ENCODE results near the gene LYZL1. TPM values are rescaled to one million over a fixed set of nuclear protein-coding genes. Genes with fewer than 3 reads are reported as not detected.
"Not testable (repeated sequence)": the region's sequence is repeated elsewhere in the genome, so short reads cannot be mapped to it uniquely, and the experiment has no call there.

LYZL1 gene
- total and polyA plus RNA-seq, 3 donors from 2014 or later = 37.0 to 91.3 (median 67.6) TPM

GRCh38 chr10:29319205-29319781 is 30.4 kb downstream of the LYZL1 start:
- H3K4me1 ChIP-seq = peaks cover 8% of the 10 kb centered on the region
- no peaks in the 10 kb centered on the region for H3K36me3 ChIP-seq (ENCODE audit: low read depth, missing control alignments)
- H3K9me3 ChIP-seq = no peaks in the 10 kb centered on the region
- H3K4me3 ChIP-seq = no peak overlapping the region
- no peak for DNase-seq
- H3K27ac ChIP-seq = peak overlapping the region in 1 of 2 donors; percentile 2
- no peak for TF ChIP-seq POLR2A (IDR thresholded peaks at IDR 0.05)
- intact Hi-C loops (cut with DNase I; ENCODE audit: low total_unique reads) = no loop called here
- 59 to 64% methylated on average over 13 of the region's 13 CpGs for WGBS, 2 donors
- H3K27me3 ChIP-seq = no peaks in the 10 kb centered on the region

GRCh38 chr10:29320680-29321121 is 31.8 kb downstream of the LYZL1 start:
- H3K27me3 ChIP-seq; intact Hi-C loops (cut with DNase I; ENCODE audit: low total_unique reads); H3K4me1 ChIP-seq; H3K4me3 ChIP-seq; H3K36me3 ChIP-seq (ENCODE audit: low read depth, missing control alignments); H3K27ac ChIP-seq; DNase-seq; H3K9me3 ChIP-seq: not testable (repeated sequence)
- WGBS, 2 donors = 81 to 96% methylated on average over 5 of the region's 5 CpGs

GRCh38 chr10:29321656-29322055 is 32.8 kb downstream of the LYZL1 start:
- TF ChIP-seq CTCF (IDR thresholded peaks at IDR 0.05) = no peak
- no peak for TF ChIP-seq POLR2A (IDR thresholded peaks at IDR 0.05)
- no peaks in the 10 kb centered on the region for H3K36me3 ChIP-seq (ENCODE audit: low read depth, missing control alignments)
- H3K4me3 ChIP-seq = no peak overlapping the region
- H3K27ac ChIP-seq = no peak overlapping the region
- intact Hi-C loops (cut with DNase I; ENCODE audit: low total_unique reads) = no loop called here
- H3K27me3 ChIP-seq = no peaks in the 10 kb centered on the region
- no peaks in the 10 kb centered on the region for H3K9me3 ChIP-seq
- 84 to 93% methylated on average over 8 of the region's 8 CpGs for WGBS, 2 donors
- H3K4me1 ChIP-seq = peaks cover 8% of the 10 kb centered on the region
- DNase-seq = no peak

GRCh38 chr10:29322918-29323317 is 34.0 kb downstream of the LYZL1 start:
- Histone ChIP-seq H3K4me1 (peaks cover 8% of the 10 kb centered on the region), H3K27me3 (no peaks in the 10 kb centered on the region), H3K36me3 (ENCODE audit: low read depth, missing control alignments) (no peaks in the 10 kb centered on the region), H3K9me3 (no peaks in the 10 kb centered on the region), H3K4me3 (no peak overlapping the region), H3K27ac (peak overlapping the region in 1 of 2 donors; percentile 41)
- TF ChIP-seq POLR2A (IDR thresholded peaks at IDR 0.05) (no peak), CTCF (IDR thresholded peaks at IDR 0.05) (no peak)
- intact Hi-C loops (cut with DNase I; ENCODE audit: low total_unique reads) = no loop called here
- no peak for DNase-seq
- 56 to 63% methylated on average over 5 of the region's 5 CpGs for WGBS, 2 donors

- Histone ChIP-seq H3K9me3 (no peaks in the 10 kb centered on the region), H3K4me1 (peaks cover 8% of the 10 kb centered on the region), H3K27me3 (no peaks in the 10 kb centered on the region), H3K27ac (peak overlapping the region in 1 of 2 donors; percentile 41), H3K4me3 (no peak overlapping the region), H3K36me3 (ENCODE audit: low read depth, missing control alignments) (no peaks in the 10 kb centered on the region)
- intact Hi-C loops (cut with DNase I; ENCODE audit: low total_unique reads) = no loop called here
- TF ChIP-seq POLR2A (IDR thresholded peaks at IDR 0.05) (no peak), CTCF (IDR thresholded peaks at IDR 0.05) (no peak)
- 55 to 82% methylated on average over 5 of the region's 5 CpGs for WGBS, 2 donors
- no peak for DNase-seq
These were observed 34.5 kb downstream of the LYZL1 start for GRCh38 chr10:29323367-29323766.

Measured in testis (tissue), 3 donors.